ENCODE data around the gene USP9Y. TPM values are rescaled to one million over a fixed set of nuclear protein-coding genes. Genes with fewer than 3 reads are reported as not detected.

The USP9Y gene
- total and polyA plus RNA-seq, 7 donors: under 0.01 to 30.7 (median 9.1) TPM; not detected in 2

DNA sequence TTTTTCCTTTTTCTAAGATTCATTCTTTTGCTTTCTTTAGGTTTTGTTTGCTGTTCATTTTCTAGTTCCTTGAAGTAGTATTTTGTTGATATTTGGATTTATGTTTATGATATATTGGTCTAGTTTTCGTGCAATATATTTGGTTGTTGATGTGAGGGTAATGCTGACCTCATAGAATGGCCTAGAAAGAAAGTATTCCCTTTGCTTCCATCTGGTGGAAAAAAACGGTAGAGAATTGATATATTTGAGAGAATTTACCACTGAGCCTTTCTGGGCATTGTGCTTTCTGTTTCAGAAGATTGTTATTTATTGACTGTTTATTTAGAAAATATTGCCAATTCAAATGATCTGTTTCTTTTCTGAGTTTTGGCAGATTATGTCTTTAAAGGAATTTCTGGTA lies 9.4 kb downstream of the USP9Y start:
- 38 to 59% methylated on average over 2 of the region's 2 CpGs for WGBS, 2 donors
- no peaks in the 10 kb centered on the region for H3K27me3 ChIP-seq
- H3K4me1 ChIP-seq: no peaks in the 10 kb centered on the region
- DNase-seq: no peak
- H3K9me3 ChIP-seq: no peaks in the 10 kb centered on the region
- H3K4me3 ChIP-seq: no peak overlapping the region
- intact Hi-C loops (cut with DNase I): no loop called here
- H3K36me3 ChIP-seq: no peaks in the 10 kb centered on the region
- no peak for TF ChIP-seq POLR2A (IDR thresholded peaks at IDR 0.05)
- TF ChIP-seq EP300 (IDR thresholded peaks at IDR 0.05): no peak
- no peak for TF ChIP-seq CTCF (IDR thresholded peaks at IDR 0.05)
- TF ChIP-seq POLR2AphosphoS5 (IDR thresholded peaks at IDR 0.05): no peak
- H3K27ac ChIP-seq: no peak overlapping the region

- Histone ChIP-seq H3K27me3 (no peaks in the 10 kb centered on the region), H3K4me3 (no peak overlapping the region), H3K36me3 (no peaks in the 10 kb centered on the region), H3K4me1 (no peaks in the 10 kb centered on the region), H3K27ac (no peak overlapping the region), H3K9me3 (no peaks in the 10 kb centered on the region)
- TF ChIP-seq EP300 (IDR thresholded peaks at IDR 0.05) (no peak), POLR2AphosphoS5 (IDR thresholded peaks at IDR 0.05) (no peak), CTCF (IDR thresholded peaks at IDR 0.05) (no peak), POLR2A (IDR thresholded peaks at IDR 0.05) (no peak)
- DNase-seq: no peak
- 92 to 97% methylated on average over 6 of the region's 6 CpGs for WGBS, 2 donors
- intact Hi-C loops (cut with DNase I): no loop called here
These were observed 14.3 kb downstream of the USP9Y start for GRCh38 chrY:12715376-12715775.

- DNase-seq: no peak
- Histone ChIP-seq H3K36me3 (peaks cover 0 to 10% (median 0%) of the 10 kb centered on the region in 4 donors), H3K4me1 (no peaks in the 10 kb centered on the region), H3K4me3 (no peak overlapping the region), H3K27ac (no peak overlapping the region), H3K9me3 (no peaks in the 10 kb centered on the region), H3K27me3 (no peaks in the 10 kb centered on the region)
- WGBS, 2 donors: 74 to 87% methylated on average over 2 of the region's 2 CpGs
- TF ChIP-seq EP300 (IDR thresholded peaks at IDR 0.05) (no peak), POLR2A (IDR thresholded peaks at IDR 0.05) (no peak), POLR2AphosphoS5 (IDR thresholded peaks at IDR 0.05) (no peak), CTCF (IDR thresholded peaks at IDR 0.05) (no peak)
- intact Hi-C loops (cut with DNase I): no loop called here
These were observed 28.7 kb downstream of the USP9Y start for GRCh38 chrY:12729746-12730145.

- no peaks in the 10 kb centered on the region for H3K4me1 ChIP-seq
- intact Hi-C loops (cut with DNase I): no loop called here
- no peak overlapping the region for H3K27ac ChIP-seq
- WGBS, 2 donors: 70 to 92% methylated on average over 3 of the region's 3 CpGs
- H3K4me3 ChIP-seq: no peak overlapping the region
- DNase-seq: no peak
- H3K27me3 ChIP-seq: no peaks in the 10 kb centered on the region
- H3K9me3 ChIP-seq: no peaks in the 10 kb centered on the region
- H3K36me3 ChIP-seq: no peaks in the 10 kb centered on the region
- TF ChIP-seq POLR2AphosphoS5 (IDR thresholded peaks at IDR 0.05) (no peak), CTCF (IDR thresholded peaks at IDR 0.05) (no peak), POLR2A (IDR thresholded peaks at IDR 0.05) (no peak), EP300 (IDR thresholded peaks at IDR 0.05) (no peak)
These were observed 32.6 kb downstream of the USP9Y start for GRCh38 chrY:12733625-12734024.

DNA sequence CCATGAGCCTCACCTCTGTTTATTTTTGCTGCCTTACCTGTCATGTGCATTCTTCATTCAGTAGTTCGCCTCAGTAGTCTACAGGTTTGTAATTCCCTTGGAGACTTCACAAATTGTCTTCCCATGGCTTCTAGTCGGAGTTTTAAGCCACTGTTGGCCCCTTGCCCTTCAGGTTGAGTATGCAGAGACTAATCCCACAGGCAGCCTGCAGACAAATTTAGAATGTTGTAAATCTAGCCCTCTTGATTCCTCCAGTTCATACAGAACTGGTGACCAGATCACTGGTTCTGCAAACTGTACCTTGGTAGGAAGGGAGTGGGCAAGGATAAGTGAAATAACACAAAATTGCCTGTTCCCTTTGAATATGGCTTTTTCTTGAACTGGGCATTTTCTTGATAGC lies 33.0 kb downstream of the USP9Y start:
- 87 to 88% methylated on average over 2 of the region's 2 CpGs for WGBS, 2 donors
- Histone ChIP-seq H3K27me3 (no peaks in the 10 kb centered on the region), H3K36me3 (no peaks in the 10 kb centered on the region), H3K4me3 (no peak overlapping the region), H3K4me1 (no peaks in the 10 kb centered on the region), H3K9me3 (no peaks in the 10 kb centered on the region), H3K27ac (no peak overlapping the region)
- TF ChIP-seq POLR2AphosphoS5 (IDR thresholded peaks at IDR 0.05): no peak
- TF ChIP-seq POLR2A (IDR thresholded peaks at IDR 0.05): no peak
- TF ChIP-seq EP300 (IDR thresholded peaks at IDR 0.05): no peak
- TF ChIP-seq CTCF (IDR thresholded peaks at IDR 0.05): no peak
- DNase-seq: no peak
- intact Hi-C loops (cut with DNase I): no loop called here
